ENCODE measurements around the gene STIM1. TPM values are rescaled to one million over a fixed set of nuclear protein-coding genes. Genes with fewer than 3 reads are reported as not detected.
A peak's percentile ranks its signal among the peaks of the same experiment; 100 is the strongest.

The STIM1 gene
- total RNA-seq, 1 experiment from 2014 or later, result 15.2 TPM

- no peak overlapping the region for H2BK20ac ChIP-seq (ENCODE audit: low read depth, low read length, poor library complexity, severe bottlenecking)
- H3K14ac ChIP-seq (ENCODE audit: insufficient read depth, low read length), result no peak overlapping the region
- no peak overlapping the region for H3K18ac ChIP-seq (ENCODE audit: insufficient read length, low read depth, low read length)
- DNase-seq, result no peak
- H2AFZ ChIP-seq (ENCODE audit: low read length), result no peak overlapping the region
- no peak overlapping the region for H3K27ac ChIP-seq (ENCODE audit: insufficient read length, low read depth, low read length)
- no peaks in the 10 kb centered on the region for H3K79me2 ChIP-seq (ENCODE audit: insufficient read depth, low read length)
- no peak overlapping the region for H3K23ac ChIP-seq (ENCODE audit: insufficient read length, low read depth, low read length)
- TF ChIP-seq CTCF (conservative IDR thresholded peaks at IDR 0.05), result no peak
- no peak overlapping the region for H3K4me2 ChIP-seq (ENCODE audit: insufficient read depth, insufficient read length, low read length)
- no peaks in the 10 kb centered on the region for H3K27me3 ChIP-seq (ENCODE audit: insufficient read depth, low read length)
- peaks cover 0 to 6% of the 10 kb centered on the region in 2 experiments; a peak in 1 of 4 replicates for H3K4me1 Mint-ChIP-seq
- H2BK5ac ChIP-seq (ENCODE audit: insufficient read length, low read length), result no peak overlapping the region
- no peaks in the 10 kb centered on the region for H3K79me1 ChIP-seq (ENCODE audit: insufficient read depth, low read depth, low read length, poor library complexity, severe bottlenecking)
- H3T11ph ChIP-seq (ENCODE audit: low read length), result no peak overlapping the region
- H4K5ac ChIP-seq (ENCODE audit: insufficient read length, low read depth, low read length), result no peak overlapping the region
- no peaks in the 10 kb centered on the region for H3K36me3 Mint-ChIP-seq (ENCODE audit: insufficient read depth in 1 of 3, low read depth in 3 of 3)
- no peaks in the 10 kb centered on the region for H3K9me3 ChIP-seq (ENCODE audit: control insufficient read depth, low read depth, low read length)
- no peak overlapping the region for H3K4me3 Mint-ChIP-seq
- H3K9ac ChIP-seq (ENCODE audit: extremely low read depth, insufficient read length, low read length), result no peak overlapping the region
- H4K91ac ChIP-seq (ENCODE audit: insufficient read length, low read depth, low read length), result no peak overlapping the region
- no peaks in the 10 kb centered on the region for H3K9me3 Mint-ChIP-seq
- H3K27me3 Mint-ChIP-seq (ENCODE audit: low read depth), result no peaks in the 10 kb centered on the region
- H2BK12ac ChIP-seq (ENCODE audit: insufficient read length, low read depth, low read length), result no peak overlapping the region
- no CpG with 5 or more reads among the region's 1 CpG for WGBS (ENCODE audit: extremely low coverage, insufficient read length, low lambda C conversion rate)
- no peaks in the 10 kb centered on the region for H3K4me1 ChIP-seq (ENCODE audit: insufficient read depth, low read length)
- no peak overlapping the region for H3K56ac ChIP-seq (ENCODE audit: insufficient read length, low read depth, low read length)
- H3K27ac Mint-ChIP-seq, result peak overlapping the region in 1 of 3 experiments; percentile 52; a peak in 1 of 7 replicates
- H2BK120ac ChIP-seq (ENCODE audit: low read depth, low read length, poor library complexity, severe bottlenecking), result no peak overlapping the region
- no peak overlapping the region for H4K8ac ChIP-seq (replicated peaks; ENCODE audit: insufficient read length, low read depth, low read length)
- H2AK5ac ChIP-seq (ENCODE audit: insufficient read length, low read length), result no peak overlapping the region
- H2BK15ac ChIP-seq (ENCODE audit: low read depth, low read length), result no peak overlapping the region
- H3K4ac ChIP-seq (ENCODE audit: low read depth, low read length), result no peak overlapping the region
- H4K20me1 ChIP-seq (ENCODE audit: control insufficient read depth, insufficient read depth, insufficient read length), result no peaks in the 10 kb centered on the region
- no peaks in the 10 kb centered on the region for H3K23me2 ChIP-seq (ENCODE audit: insufficient read length, low read depth, low read length, poor library complexity, severe bottlenecking)
Observed at GRCh38 chr11:3936517-3936916, 81.1 kb downstream of the STIM1 start.

Measured in H9 (cell line).